Glutamatergic neuron (in vitro differentiated cells): ENCODE measurements around the gene KRT7. TPM values are rescaled to one million over a fixed set of nuclear protein-coding genes. Genes with fewer than 3 reads are reported as not detected.
"Not testable (repeated sequence)": the region's sequence is repeated elsewhere in the genome, so short reads cannot be mapped to it uniquely, and the experiment has no call there.

Source experiments
- DNase-seq: peaks from one replicate; pipeline ENCODE4 v3.0.0; 2022
- H3K27ac Mint-ChIP-seq: one replicate; pipeline ENCODE4 v1.8.0; 2020; ENCODE audit warnings: mild to moderate bottlenecking, mixed read lengths, inconsistent platforms; ENCODE audit not compliant: unreplicated experiment
- H3K27me3 Mint-ChIP-seq: one replicate; pipeline ENCODE4 v1.8.0; 2020; ENCODE audit warnings: mild to moderate bottlenecking, moderate library complexity, mixed read lengths, inconsistent platforms; ENCODE audit not compliant: unreplicated experiment
- H3K36me3 Mint-ChIP-seq: one replicate; pipeline ENCODE4 v1.8.0; 2020; ENCODE audit warnings: mild to moderate bottlenecking, mixed read lengths, inconsistent platforms; ENCODE audit not compliant: unreplicated experiment
- H3K4me1 Mint-ChIP-seq: one replicate; pipeline ENCODE4 v1.8.0; 2020; ENCODE audit warnings: mild to moderate bottlenecking, low read depth, mixed read lengths, inconsistent platforms; ENCODE audit not compliant: unreplicated experiment
- H3K4me3 Mint-ChIP-seq: one replicate; pipeline ENCODE4 v1.8.0; 2020; ENCODE audit warnings: mild to moderate bottlenecking, mixed read lengths, inconsistent platforms; ENCODE audit not compliant: unreplicated experiment
- H3K9me3 Mint-ChIP-seq: one replicate; pipeline ENCODE4 v1.8.0; 2020; ENCODE audit warnings: mild to moderate bottlenecking, moderate library complexity, mixed read lengths, inconsistent platforms; ENCODE audit not compliant: unreplicated experiment
- CTCF ChIP-seq: fragments of 200-600 bp; sonication (generic); IDR thresholded peaks from one replicate; pipeline ENCODE4 v1.5.0; 2021; ENCODE audit not compliant: partially characterized antibody, unreplicated experiment
- total RNA-seq: library from RNA; stranded (reverse); fragmentation: NEBNext Ultra II Directional; extraction: Animal tissue kit (Norgen Biotek cat#: 25700); gene quantifications from one replicate; pipeline ENCODE4 v1.2.1, GENCODE V29; 2021; ENCODE audit not compliant: unreplicated experiment

Gene KRT7
- total RNA-seq, 1 donor from 2014 or later = not detected

GRCh38 chr12:52239767-52240166 lies 6.7 kb downstream of the KRT7 start:
- Mint-ChIP-seq H3K36me3 (no peaks in the 10 kb centered on the region), H3K27me3 (peaks cover 15% of the 10 kb centered on the region), H3K4me1 (peaks cover 2% of the 10 kb centered on the region), H3K9me3 (no peaks in the 10 kb centered on the region), H3K27ac (no peak overlapping the region), H3K4me3 (no peak overlapping the region)
- DNase-seq = no peak
- TF ChIP-seq CTCF = no peak

GRCh38 chr12:52240247-52240646 lies 7.2 kb downstream of the KRT7 start:
- H3K9me3 Mint-ChIP-seq, H3K27ac Mint-ChIP-seq, H3K4me1 Mint-ChIP-seq, DNase-seq, H3K4me3 Mint-ChIP-seq, H3K36me3 Mint-ChIP-seq: not testable (repeated sequence)
- H3K27me3 Mint-ChIP-seq = peaks cover 15% of the 10 kb centered on the region

GRCh38 chr12:52241205-52241842 lies 8.3 kb downstream of the KRT7 start:
- no peak for TF ChIP-seq CTCF
- Mint-ChIP-seq H3K27ac (peak overlapping the region; percentile 36), H3K27me3 (peaks cover 15% of the 10 kb centered on the region), H3K4me1 (peaks cover 4% of the 10 kb centered on the region), H3K9me3 (no peaks in the 10 kb centered on the region), H3K4me3 (no peak overlapping the region), H3K36me3 (no peaks in the 10 kb centered on the region)
- DNase-seq = no peak

GRCh38 chr12:52242442-52243258 lies 9.6 kb downstream of the KRT7 start:
- no peaks in the 10 kb centered on the region for H3K36me3 Mint-ChIP-seq
- H3K9me3 Mint-ChIP-seq = peaks cover 4% of the 10 kb centered on the region
- H3K27me3 Mint-ChIP-seq = peaks cover 15% of the 10 kb centered on the region
- peaks cover 10% of the 10 kb centered on the region for H3K4me1 Mint-ChIP-seq
- H3K4me3 Mint-ChIP-seq = no peak overlapping the region
- no peak for DNase-seq
- TF ChIP-seq CTCF = no peak
- no peak overlapping the region for H3K27ac Mint-ChIP-seq

- no peak overlapping the region for H3K4me3 Mint-ChIP-seq
- DNase-seq = no peak
- H3K27me3 Mint-ChIP-seq = peaks cover 15% of the 10 kb centered on the region
- peaks cover 10% of the 10 kb centered on the region for H3K4me1 Mint-ChIP-seq
- TF ChIP-seq CTCF = no peak
- H3K36me3 Mint-ChIP-seq = no peaks in the 10 kb centered on the region
- H3K27ac Mint-ChIP-seq = no peak overlapping the region
- H3K9me3 Mint-ChIP-seq = peaks cover 4% of the 10 kb centered on the region
Observed at GRCh38 chr12:52243259-52243855, 10.3 kb downstream of the KRT7 start.
